Gastroesophageal sphincter (tissue), 2 donors: ENCODE measurements around the gene SPO11.

Source experiments
- EP300 ChIP-seq: sonication (generic); formaldehyde crosslinking; IDR thresholded peaks from one replicate; pipeline ENCODE4 v1.6.1; 2017; ENCODE audit warnings: antibody characterized with exemption, mild to moderate bottlenecking
- POLR2AphosphoS5 ChIP-seq: sonication (generic); formaldehyde crosslinking; IDR thresholded peaks from one replicate; pipeline ENCODE4 v1.6.1; 2017; ENCODE audit warnings: antibody characterized with exemption

DNA sequence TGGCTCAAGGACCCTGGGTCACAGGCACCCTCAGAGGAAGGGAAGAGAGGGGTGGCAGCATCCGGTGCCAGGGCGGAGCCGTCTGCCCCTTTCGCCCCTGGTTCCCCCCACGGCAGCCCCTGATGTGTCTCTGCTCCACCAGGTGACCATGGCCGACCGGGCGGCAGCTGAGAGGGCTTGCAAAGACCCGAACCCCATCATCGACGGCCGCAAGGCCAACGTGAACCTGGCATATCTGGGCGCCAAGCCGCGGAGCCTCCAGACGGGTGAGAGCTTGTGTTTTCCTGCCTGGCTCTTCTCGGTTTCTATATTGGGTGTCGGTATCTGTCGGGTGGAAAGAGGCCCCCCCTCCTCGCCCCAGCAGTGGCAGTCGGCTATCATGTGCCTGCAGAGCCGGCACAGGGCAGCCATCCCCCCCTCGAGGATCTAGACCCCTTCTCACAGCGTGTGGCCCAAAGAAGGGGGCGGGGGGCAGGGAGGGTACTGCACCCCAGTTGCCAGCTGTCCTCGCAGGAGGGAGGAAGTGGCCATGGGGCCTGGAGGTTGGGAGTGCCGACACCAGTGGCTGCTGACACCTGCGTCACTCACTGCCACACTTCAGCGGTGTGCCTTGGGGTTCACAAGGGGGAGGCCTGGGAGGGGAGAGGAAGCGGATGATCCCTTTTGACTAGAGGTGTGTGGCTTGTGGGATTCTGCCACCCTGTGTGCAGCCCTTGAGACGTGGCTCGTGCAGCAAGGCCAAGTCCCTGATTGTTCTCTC is 63.1 kb downstream of the SPO11 start:
- peak; percentile 51 for TF ChIP-seq POLR2AphosphoS5
- no peak for TF ChIP-seq EP300
